ENCODE measurements around the gene SHLD1.
"Not testable (repeated sequence)": the region's sequence is repeated elsewhere in the genome, so short reads cannot be mapped to it uniquely, and the experiment has no call there.

The SHLD1 gene

DNA sequence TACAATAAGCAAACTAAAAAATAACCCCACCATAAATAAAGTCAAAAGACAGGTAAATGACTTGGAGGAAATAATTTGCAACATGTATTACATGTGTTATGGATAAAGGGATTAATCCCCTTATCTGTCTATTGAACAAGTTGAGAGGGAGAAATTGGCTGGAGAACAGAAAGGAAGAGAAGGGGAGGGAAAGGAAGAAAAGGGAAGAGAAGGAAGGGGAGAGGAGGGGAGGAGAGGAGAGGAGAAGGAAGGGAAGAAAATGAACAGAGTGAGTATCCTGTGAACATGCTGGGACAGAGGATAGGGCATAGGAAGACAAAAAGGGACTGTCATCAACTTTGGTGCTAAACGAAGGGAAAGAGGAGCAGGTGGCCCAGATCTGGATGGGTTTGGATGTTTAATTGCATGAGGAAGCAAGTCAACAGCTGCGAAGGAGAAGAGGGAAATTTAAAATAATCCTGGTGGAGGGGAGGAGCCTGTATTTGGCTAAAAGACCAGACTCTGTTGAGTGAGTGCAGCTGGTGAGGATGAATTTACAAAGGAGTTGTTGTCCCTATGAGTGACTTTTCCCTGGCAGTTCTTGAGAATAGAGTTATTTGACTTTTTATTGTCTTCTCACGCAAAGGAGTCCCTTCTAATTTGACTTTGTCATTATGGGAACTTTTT lies 14.2 kb upstream of the SHLD1 start:
- no peak for DNase-seq (ENCODE audit: low read depth, low spot score)

DNA sequence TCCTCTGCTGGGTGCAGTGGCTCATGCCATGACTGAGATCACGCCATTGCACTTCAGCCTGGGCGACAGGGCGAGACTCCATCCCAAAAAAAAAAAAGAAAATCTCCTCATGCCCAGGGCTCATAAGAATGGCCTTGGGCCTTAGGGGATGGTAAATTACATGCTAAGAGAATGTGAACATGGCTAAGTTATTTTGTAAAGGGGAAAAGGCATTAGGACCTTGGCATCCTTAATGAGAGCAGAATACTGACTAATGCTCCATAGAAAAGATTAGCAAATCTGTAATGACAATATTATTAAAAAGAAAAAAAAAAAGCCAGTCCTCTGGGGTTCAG lies 12.6 kb upstream of the SHLD1 start:
- DNase-seq (ENCODE audit: low read depth, low spot score), result no peak

- DNase-seq (ENCODE audit: low read depth, low spot score), result no peak
Observed at GRCh38 chr20:5737966-5738365, 12.2 kb upstream of the SHLD1 start.

DNA sequence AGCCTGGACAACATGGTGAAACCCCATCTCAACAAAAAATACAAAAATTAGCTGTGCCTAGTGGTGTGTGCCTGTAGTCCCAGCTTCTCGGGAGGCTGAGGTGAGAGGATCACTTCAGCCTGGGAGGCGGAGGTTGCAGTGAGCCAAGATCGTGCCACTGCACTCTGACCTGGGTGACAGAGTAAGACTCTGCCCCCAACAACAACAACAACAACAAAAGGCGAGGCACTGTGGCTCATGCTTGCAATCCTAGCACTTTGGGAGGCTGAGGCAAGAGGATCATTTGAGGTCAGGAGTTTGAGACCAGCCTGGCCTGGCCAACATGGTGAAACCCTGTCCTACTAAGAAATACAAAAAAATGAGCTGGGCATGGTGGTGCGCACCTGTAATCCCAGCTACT lies 9.6 kb upstream of the SHLD1 start:
- DNase-seq (ENCODE audit: low read depth, low spot score), result not testable (repeated sequence)

- DNase-seq (ENCODE audit: low read depth, low spot score), result no peak
Observed at GRCh38 chr20:5741089-5741488, 9.1 kb upstream of the SHLD1 start.

- no peak for DNase-seq (ENCODE audit: low read depth, low spot score)
Observed at GRCh38 chr20:5742041-5742440, 8.2 kb upstream of the SHLD1 start.

GRCh38 chr20:5745416-5746030 lies 4.7 kb upstream of the SHLD1 start:
- no peak for DNase-seq (ENCODE audit: low read depth, low spot score)

DNA sequence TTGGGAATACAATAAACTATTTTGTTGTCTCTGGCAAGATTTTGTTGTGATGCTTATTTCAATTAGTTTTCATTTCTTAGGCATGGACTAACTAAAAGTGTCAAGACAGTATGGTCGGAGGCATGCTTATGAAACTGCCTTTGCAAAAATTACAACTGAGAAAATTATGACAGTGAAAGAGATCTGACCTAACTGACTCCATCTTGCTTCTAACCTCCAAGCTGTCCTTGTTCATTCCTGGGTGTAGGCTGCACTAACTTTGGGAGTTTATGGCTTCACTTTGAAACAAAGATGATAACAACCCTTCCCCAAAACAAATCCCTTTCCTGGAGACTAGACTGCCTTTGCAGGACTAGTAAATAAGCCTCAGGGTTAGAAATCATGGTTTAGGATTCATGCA lies 4.1 kb upstream of the SHLD1 start:
- no peak for DNase-seq (ENCODE audit: low read depth, low spot score)

DNA sequence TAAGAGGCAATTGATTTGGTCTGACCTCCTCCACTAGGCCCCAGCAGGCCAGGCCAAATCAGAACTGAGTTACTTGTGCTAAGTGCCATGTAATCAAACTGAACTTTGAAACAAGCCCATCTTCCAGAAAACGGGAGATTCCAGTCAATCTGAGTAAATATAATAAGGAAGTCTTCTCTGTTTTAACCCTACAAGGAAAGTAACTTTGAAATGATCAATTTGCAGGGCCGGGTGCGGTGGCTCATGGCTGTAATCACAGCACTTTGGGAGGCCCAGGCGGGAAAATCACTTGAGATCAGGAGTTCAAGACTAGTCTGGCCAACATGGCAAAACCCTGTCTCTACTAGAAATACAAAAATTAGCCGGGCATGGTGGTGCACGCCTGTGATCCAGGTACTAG lies 2.0 kb upstream of the SHLD1 start:
- DNase-seq (ENCODE audit: low read depth, low spot score), result no peak

DNA sequence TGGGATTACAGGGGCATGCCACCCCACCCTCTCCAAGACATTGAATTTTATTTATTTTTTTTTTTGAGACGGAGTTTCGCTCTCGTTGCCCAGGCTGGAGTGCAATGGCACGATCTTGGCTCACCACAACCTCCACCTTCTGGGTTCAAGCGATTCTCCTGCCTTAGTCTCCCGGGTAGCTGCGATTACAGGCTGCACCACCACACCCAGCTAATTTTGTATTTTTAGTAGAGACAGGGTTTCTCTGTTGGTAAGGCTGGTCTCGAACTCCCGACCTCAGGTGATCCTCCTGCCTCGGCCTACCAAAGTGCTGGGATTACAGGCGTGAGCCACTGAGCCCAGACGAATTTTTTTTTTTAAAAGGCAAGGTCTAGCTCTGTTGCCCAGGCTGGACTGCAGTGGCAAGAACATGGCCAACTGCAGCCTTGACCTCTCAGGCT lies 669 bp upstream of the SHLD1 start:
- not testable (repeated sequence) for DNase-seq (ENCODE audit: low read depth, low spot score)

DNA sequence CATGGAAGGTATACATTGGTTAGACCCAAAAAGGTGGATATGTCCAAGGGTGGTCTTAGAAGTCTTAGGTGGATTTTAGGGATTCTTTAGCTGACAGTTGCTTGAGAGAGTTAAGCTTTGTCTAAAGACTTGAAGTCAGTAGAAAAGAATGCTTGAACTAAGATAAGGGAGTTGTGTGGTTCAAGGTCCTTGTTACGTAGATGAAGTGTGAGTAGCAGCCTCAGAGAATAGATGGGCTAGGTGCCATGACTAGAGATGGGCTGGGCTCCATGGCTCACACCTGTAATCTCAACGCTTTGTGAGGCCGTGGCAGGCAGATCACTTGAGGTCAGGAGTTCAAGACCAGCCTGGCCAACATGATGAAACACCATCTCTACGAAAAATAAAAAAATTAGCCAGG lies 1.7 kb downstream of the SHLD1 start:
- DNase-seq (ENCODE audit: low read depth, low spot score), result no peak

- DNase-seq (ENCODE audit: low read depth, low spot score), result no peak
Observed at GRCh38 chr20:5753814-5754213, 3.6 kb downstream of the SHLD1 start.

DNA sequence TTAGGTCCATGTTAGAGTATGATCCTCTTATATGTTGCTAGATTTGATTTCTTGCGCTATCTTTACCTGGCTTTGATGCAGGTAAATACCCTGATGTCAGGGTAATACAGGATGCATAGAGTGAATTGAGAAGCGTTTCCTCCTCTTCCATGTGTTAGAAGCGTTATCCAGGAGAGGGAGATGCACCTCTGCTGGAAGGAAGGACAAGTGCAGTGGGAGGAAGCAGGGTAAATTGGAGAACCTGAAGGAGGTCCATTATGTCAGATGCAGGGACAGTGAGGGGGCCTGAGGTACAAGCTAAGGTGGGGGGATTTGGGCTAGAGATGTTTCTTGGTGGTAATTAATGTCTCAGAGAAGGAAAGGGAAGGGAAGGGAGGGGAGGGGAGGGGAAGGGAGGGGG lies 7.7 kb downstream of the SHLD1 start:
- no peak for DNase-seq (ENCODE audit: low read depth, low spot score)

GRCh38 chr20:5766085-5766764 lies 16.0 kb downstream of the SHLD1 start:
- no peak for DNase-seq (ENCODE audit: low read depth, low spot score)

- DNase-seq (ENCODE audit: low read depth, low spot score), result no peak
Observed at GRCh38 chr20:5767493-5768098, 17.4 kb downstream of the SHLD1 start.

GRCh38 chr20:5770231-5770986 lies 20.2 kb downstream of the SHLD1 start:
- no peak for DNase-seq (ENCODE audit: low read depth, low spot score)

DNA sequence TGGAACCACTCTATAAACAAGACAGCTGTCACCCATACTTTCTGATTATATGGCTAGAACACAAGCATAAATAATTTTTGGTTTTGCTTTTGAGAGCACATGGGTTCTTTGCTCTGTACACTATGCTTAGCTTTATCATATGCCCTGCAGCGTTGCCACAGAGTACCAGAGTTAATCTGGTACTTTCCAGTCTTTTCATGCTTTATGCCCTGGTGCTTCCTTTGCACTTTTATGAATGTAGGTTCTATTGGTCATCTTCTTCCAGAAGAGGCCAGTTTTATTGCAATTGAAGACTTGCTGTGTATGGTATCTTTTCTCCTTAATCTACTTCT lies 20.8 kb downstream of the SHLD1 start:
- DNase-seq (ENCODE audit: low read depth, low spot score), result no peak

DNA sequence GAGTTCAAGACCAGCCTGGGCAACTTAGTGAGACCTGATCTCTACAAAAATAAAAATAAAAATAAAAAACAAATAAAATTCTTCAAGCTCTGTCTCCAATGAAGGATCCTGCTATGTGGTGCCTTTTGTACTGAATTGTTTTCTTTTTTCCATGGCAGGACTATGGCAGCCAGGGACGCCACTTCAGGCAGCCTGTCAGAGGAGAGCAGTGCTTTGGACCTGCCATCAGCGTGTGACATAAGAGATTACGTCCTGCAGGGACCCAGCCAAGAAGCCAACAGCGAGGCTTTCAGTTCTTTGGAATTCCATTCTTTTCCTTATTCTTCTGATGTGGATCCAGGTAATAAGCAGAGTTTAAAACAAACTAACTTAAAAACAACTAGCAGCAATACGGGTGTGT lies 22.5 kb downstream of the SHLD1 start:
- no peak for DNase-seq (ENCODE audit: low read depth, low spot score)

- no peak for DNase-seq (ENCODE audit: low read depth, low spot score)
Observed at GRCh38 chr20:5773589-5773988, 23.4 kb downstream of the SHLD1 start.

- DNase-seq (ENCODE audit: low read depth, low spot score), result no peak
Observed at GRCh38 chr20:5776077-5776476, 25.9 kb downstream of the SHLD1 start.

DNA sequence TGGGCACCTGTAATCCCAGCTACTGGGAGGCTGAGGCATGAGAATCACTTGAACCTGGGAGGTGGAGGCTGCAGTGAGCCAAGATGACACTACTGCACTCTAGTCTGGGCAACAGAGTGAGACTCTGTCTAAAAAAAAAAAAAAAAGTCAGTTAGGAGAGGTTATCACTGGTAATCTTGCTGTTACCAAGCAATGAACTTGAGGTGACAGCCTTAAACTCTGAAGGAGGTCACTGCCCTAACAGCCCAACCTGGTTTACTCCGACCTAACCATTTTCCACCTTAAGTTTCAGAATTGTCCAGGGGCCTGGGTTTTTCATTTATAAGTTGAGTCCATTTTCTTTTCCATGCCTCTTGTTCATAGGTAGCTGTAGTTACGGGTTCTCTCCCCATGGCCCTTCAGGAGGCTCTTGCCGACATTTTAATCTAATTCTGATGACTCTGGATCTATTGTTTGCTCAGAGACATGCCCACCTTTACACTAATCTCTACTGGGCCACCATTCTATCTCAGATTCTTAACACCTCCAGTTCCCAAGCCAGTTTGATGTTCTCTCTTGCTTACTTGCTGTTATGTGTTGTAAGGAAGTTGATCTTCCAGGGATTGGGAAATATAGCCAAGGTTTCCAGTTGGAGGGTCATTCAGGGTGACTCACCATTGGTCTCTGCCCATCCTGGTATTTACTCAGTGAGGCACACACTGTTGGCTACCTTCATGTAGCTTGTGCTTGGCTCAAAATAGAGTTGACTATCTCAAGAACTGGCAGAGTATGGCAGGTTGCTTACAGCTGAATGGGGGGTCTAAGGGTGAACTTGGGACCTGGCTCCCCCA lies 29.1 kb downstream of the SHLD1 start:
- DNase-seq (ENCODE audit: low read depth, low spot score), result no peak

Measured in smooth muscle cell of the brain vasculature (primary cell).